ENCODE data around the gene B4GALT6. TPM values are rescaled to one million over a fixed set of nuclear protein-coding genes. Genes with fewer than 3 reads are reported as not detected.

B4GALT6 gene
- total and polyA plus RNA-seq, 2 of the 13 experiments (the other 11 are each of a cell fraction or from before 2014, with no cell fraction given): 1.9 to 3.3 TPM

GRCh38 chr18:31672628-31673135, 11.7 kb downstream of the B4GALT6 start (continued):
- TF ChIP-seq ELK4 (CRISPR knock-in tag; IDR thresholded peaks at IDR 0.05; ENCODE audit: borderline replicate concordance): no peak
- TF ChIP-seq ATF7-NPFF (CRISPR knock-in tag; IDR thresholded peaks at IDR 0.05; ENCODE audit: low read depth): no peak
- no peak for TF ChIP-seq ATAD3A (CRISPR knock-in tag; IDR thresholded peaks at IDR 0.05)
- TF ChIP-seq ZFP62 (CRISPR knock-in tag; IDR thresholded peaks at IDR 0.05): no peak
- TF ChIP-seq ZNF205 (CRISPR knock-in tag; IDR thresholded peaks at IDR 0.05): no peak
- no peak for TF ChIP-seq SMAD3 (CRISPR knock-in tag; IDR thresholded peaks at IDR 0.05)

- Histone ChIP-seq H2AFZ (ENCODE audit: low read length) (no peak overlapping the region), H3K27ac (ENCODE audit: extremely low read length, insufficient read depth, low read length) (no peak overlapping the region), H4K20me1 (ENCODE audit: insufficient read depth, low read length) (no peaks in the 10 kb centered on the region), H3K79me2 (ENCODE audit: insufficient read depth, low read length) (no peaks in the 10 kb centered on the region), H3K9ac (ENCODE audit: insufficient read depth, low read depth, low read length) (no peak overlapping the region), H3K4me2 (ENCODE audit: low read depth, low read length) (no peak overlapping the region), H3K36me3 (replicated peaks in 1 of 2; ENCODE audit: control insufficient read depth in 1 of 2, insufficient read depth in 2 of 2, low read length in 2 of 2) (no peaks in the 10 kb centered on the region), H3K4me3 (replicated peaks in 1 of 3; ENCODE audit: insufficient read depth in 1 of 3, low read depth in 2 of 3, low read length in 3 of 3) (no peak overlapping the region), H3K4me1 (ENCODE audit: insufficient read depth, low read length) (peaks cover 14% of the 10 kb centered on the region; the same call in 1 of the 2 replicates), H3K9me3 (ENCODE audit: low read length) (no peaks in the 10 kb centered on the region), H3K27me3 (ENCODE audit: control insufficient read depth in 1 of 2, insufficient read depth in 2 of 2, low read length in 2 of 2) (no peaks in the 10 kb centered on the region)
- WGBS (ENCODE audit: low lambda C conversion rate): 43% methylated on average over 1 of the region's 1 CpG
- BruUV-seq (replicated peaks): no TSS peak
- DNase-seq (ENCODE audit: low spot score) (no peak), ATAC-seq (no peak), FAIRE-seq (no peak)
- ChIA-PET CTCF (ENCODE audit: low intra/inter-chr PET ratio, low total read pairs) (no interaction called here), POLR2A (no interaction called here)
- intact Hi-C loops (cut with micrococcal nuclease; ENCODE audit: unreplicated experiment) (no loop called here), in situ Hi-C loops (cut with HindIII; ENCODE audit: extremely low pct_ligation_motif_present, low pct_unique_long_range_greater_than_20kb) (no loop called here)
- TF ChIP-seq ZUFSP (CRISPR knock-in tag; IDR thresholded peaks at IDR 0.05; ENCODE audit: borderline replicate concordance) (no peak), CBX5 (CRISPR knock-in tag; IDR thresholded peaks at IDR 0.05; ENCODE audit: borderline replicate concordance) (no peak), ATF7 (IDR thresholded peaks at IDR 0.05) (no peak), ATF7 (CRISPR knock-in tag; IDR thresholded peaks at IDR 0.05) (no peak), ZNF598 (CRISPR knock-in tag; IDR thresholded peaks at IDR 0.05; ENCODE audit: borderline replicate concordance) (no peak), ZFAT (CRISPR knock-in tag; conservative IDR thresholded peaks at IDR 0.05) (no peak), MTERF4 (CRISPR knock-in tag; IDR thresholded peaks at IDR 0.05) (no peak), THYN1 (CRISPR knock-in tag; IDR thresholded peaks at IDR 0.05; ENCODE audit: borderline replicate concordance, low read depth) (no peak), SMAD1 (CRISPR knock-in tag; IDR thresholded peaks at IDR 0.05; ENCODE audit: borderline replicate concordance, low read depth) (no peak), ZNF234 (CRISPR knock-in tag; conservative IDR thresholded peaks at IDR 0.05) (no peak), TFAP4 (IDR thresholded peaks at IDR 0.05; ENCODE audit: borderline replicate concordance, low read depth) (no peak)
Observed at GRCh38 chr18:31671951-31672350, 12.4 kb downstream of the B4GALT6 start.

All from HepG2 (cell line).